GM19395 (cell line): Measurements from ENCODE around the gene TRIOBP.
"Not testable (repeated sequence)": the region's sequence is repeated elsewhere in the genome, so short reads cannot be mapped to it uniquely, and the experiment has no call there.

Source experiments
- ATAC-seq: cut with Tn5 transposase; IDR thresholded peaks from one replicate; pipeline ENCODE4 v1.9.1; 2021; ENCODE audit warnings: mild to moderate bottlenecking, moderate library complexity; ENCODE audit not compliant: unreplicated experiment

TRIOBP gene

DNA sequence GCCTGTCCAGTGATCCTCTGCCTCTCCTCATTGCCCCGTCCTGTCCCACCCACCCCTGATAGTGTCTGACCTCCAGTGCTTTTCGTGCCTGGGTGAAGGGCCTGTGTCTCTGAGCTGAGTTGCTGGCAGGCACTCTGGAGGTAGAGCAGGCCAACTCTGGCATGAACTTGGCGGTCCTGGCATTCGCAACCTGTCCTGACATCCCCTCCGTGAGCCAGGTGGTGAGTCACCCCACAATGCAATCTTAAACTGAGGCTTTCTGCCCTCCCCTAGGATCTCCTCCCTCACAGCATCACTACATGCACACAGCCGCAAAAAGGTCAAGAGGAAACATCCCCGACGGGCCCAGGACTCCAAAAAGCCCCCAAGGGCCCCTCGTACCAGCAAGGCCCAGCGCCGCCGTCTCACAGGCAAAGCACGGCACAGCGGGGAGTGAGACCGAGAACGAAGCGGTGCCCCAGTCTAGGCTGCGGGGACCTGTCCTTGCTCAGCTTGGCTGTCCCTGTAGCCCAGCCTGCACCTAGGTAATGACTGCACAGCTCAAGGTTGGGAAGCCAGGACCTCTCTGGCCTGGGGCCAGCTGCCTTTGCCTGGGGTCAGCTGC, 5.8 kb upstream of the TRIOBP start:
- no peak for ATAC-seq

DNA sequence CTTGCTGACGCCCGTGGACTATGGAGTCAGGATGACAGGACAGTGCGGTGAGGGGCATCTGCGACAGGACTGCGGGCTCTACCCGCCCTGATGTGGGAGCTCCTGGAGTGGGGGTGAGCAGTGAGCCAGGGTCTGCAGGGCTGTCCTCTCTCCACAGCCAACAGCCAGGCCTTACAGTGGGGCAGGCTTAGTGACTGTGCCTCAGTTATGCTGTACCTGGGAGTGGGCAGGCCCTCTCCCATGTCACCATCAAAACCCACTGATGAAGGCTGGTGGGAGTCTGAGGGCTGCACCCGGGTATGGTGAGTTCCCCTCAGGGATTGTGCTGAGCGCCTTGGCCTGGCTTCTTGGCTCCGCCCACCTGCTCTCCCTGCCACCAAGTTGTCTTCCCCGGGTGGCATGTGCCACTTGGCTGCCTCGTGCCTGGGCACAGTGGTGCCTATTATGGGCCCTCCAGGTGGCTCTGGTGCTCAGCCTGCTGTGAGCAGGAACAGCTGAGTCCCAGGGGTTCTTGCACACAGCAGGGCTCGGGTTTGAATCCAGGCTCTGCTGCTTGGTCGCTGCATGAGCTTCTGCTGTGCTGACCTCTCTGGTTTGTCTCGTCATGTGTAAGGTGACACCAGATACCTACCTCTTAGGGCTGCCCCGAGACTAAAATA, 4.1 kb upstream of the TRIOBP start:
- ATAC-seq, result no peak

DNA sequence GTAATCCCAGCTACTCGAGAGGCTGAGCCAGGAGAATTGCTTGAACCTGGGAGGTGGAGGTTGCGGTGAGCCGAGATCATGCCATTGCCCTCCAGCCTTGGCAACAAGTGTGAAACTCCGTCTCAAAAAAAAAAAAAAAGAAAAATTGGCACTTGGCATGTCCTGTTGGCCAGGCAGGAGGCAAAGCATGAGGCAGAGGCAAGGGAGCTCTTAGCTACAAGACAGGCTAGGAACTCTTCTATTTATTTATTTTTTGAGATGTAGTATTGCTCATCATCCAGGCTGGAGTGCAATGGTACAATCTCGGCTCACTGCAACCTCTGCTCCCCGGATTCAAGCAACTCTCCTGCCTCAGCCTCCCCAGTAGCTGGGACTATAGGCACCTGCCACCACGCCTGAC, 2.7 kb upstream of the TRIOBP start:
- not testable (repeated sequence) for ATAC-seq

DNA sequence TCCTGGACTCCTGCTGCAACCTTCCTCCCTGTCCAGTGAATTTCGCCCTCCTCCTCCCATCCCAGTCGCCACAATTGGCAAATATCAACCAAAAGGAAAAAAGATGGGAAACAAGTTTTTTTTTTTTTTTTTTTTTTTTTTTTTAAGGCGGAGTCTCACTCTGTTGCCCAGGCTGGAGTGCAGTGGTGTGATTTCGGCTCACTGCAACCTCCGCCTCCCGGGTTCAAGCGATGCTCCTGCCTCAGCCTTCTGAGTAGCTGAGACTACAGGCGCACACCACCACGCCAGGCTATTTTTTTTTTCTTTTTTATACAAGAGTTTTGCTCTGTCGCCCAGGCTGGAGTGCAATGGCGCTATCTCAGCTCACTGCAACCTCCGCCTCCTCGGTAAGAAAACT, 590 bp upstream of the TRIOBP start:
- ATAC-seq, result not testable (repeated sequence)

DNA sequence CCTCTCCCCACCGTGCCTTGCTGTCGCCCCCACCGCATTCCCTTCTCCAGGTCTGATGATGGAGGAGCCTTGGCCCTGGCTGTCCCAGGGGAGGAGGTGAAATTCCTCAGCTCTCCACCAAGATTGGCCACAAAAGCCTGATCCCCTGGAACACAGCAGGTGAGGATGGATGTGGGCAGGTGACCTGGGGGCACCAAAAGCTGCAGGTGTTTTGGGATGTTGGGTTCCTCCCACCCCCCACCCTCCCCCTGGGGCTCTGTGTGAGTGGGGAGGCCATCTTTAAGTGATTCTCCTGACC, 639 bp downstream of the TRIOBP start:
- no peak for ATAC-seq

DNA sequence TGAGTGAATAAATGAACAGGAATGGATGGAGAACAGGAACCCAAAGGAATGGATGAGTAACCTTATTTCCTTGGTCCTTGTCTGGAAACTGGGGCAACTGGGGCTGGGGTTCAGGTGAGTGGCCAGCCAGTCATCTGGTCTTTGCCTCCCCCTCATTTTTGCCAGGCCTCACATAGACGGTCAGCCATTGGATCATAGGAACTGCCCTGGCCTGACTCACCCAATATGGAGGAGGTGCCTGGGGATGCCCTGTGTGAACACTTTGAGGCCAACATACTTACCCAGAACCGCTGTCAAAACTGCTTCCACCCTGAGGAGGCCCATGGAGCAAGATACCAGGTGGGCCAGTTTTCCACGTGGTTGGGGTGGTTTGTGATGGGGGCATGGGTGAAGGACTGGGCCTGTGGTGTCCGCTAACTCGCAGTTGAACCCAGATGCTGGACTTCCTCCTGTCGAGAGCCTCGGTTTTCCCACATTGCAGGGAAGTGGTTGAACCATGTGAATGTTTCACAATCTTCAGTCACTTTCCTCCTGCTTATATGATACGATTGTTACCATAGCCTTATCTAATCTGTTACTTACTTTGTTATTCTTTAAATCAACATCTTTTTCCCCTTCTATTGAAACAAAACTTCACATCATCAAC, 4.4 kb downstream of the TRIOBP start:
- ATAC-seq, result no peak

DNA sequence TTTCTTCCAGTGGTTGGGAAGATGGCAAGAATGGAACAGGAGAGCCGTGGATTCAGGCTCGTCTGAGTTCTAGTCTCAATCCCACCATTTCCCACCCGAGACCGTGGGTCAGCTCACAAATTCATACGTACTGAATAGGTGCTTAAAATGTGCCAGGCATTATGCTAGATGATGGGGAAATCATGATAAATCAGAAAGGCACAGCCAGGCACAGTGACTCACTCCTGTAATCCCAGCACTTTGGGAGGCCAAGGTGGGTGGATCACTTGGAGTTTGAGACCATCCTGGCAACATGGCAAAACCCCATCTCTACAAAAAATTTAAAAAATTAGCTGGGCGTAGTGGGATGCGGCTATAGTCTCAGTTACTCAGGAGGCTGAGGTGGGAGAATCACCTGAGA, 7.1 kb downstream of the TRIOBP start:
- ATAC-seq, result no peak

DNA sequence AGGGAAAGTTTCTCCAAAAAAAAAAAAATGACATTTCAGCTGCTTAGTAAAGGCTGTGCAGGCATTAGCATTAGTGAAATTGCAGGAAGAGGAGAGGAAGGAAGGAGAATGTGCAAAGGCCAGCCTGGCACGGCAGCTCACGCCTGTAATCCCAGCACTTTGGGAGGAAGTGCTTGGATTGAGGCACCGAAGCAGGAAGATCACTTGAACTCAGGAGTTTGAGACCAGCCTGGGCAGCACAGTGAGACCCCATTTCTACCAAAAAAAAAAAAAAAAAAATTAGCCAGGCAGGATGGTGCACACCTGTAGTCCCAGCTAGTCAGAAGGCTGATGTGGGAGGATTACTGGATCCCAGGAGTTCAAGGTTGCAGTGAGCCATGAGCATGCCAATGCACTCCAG, 7.8 kb downstream of the TRIOBP start:
- ATAC-seq, result no peak

DNA sequence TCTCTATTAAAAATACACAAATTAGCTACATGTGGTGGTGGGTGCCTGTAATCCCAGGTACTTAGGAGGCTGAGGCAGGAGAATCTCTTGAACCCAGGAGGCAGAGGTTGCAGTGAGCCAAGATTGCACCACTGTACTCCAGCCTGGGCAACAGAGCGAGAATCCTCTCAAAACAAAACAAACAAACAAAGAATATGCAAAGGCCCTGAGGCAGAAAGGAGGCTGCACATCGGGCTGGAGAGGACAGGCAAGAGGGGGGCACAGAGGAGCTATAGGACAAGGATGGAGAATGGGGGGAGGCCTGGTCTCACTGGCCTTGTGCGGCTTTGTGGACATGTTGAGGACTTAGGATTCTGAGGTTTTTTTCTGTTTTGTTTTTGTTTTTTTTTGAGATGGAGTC, 8.4 kb downstream of the TRIOBP start:
- no peak for ATAC-seq

DNA sequence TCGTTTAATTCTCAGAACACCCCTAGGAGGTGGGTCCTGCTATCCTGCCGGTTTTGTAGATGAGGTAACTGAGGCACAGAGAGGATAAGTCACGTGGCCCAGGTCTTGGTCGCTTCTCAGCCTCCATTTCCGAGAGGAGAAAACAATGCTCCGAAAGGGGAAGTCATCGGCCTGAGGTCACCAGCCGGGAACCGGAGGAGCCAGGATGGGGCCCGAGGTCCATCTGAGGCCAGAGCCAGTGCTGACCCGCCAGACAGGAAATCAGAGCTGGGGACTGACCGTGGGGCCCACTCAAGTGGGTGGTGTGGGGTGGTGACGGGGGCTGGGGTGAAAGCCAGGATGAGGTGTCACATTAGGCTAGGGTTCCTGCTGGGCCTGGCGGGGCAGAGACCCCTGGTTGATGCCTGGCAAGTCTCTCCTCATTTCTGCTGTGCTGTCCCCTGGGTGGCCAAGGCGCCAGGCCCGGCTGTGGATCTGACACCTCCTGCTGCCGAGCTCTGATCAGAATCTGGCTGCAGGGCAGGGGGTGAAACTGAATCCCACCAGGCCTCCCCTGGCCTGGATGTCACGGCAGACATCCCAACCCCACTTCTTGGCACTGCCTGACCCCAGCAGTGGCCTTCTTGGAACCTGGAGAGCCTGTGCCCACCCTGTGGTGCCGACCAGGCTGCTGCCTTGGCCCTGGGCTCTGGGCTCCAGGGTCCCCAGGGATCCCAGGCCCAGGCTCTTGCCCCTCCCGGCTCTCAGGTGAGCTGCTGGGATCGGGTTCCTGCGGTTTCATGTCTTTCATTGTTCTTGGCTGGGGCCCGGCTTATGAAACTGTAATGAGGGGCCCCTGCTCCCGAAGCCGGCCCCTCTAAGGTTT, 12.0 kb downstream of the TRIOBP start:
- ATAC-seq, result no peak

DNA sequence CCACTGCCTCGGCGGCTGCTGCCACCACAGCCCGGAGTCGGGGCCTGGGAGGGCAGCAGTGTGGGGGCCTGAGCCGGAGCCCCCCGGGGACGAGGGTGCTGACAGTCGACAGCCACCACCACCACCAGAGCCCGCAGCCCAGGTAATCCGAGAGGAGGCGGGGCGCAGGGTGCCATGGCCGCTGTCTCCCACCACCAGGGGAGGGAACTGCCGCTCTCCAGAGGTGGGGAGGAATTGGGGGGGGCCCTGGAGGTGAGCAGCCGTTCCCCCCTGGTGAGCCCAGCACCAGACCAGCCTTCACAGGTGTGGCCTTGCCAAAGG, 12.6 kb downstream of the TRIOBP start:
- no peak for ATAC-seq

DNA sequence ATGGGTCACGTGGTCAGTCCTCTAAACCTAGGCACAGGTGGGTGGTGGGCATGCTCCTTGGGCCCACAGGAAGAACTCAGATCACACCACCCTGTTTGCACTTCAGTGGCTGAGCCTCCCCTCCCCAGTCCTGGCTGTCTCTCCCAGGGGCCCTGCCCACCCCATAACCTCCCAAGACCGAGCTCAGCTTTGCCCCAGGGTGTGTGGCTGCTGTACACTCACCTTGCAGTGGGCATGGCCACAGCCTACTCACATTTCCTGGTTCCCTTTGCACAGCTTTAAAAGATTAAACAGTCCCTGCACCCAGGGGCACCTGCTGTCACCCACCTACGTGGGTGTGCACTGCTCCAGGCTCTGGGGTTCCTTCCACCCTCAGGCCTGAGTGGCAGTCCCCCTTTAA, 13.8 kb downstream of the TRIOBP start:
- no peak for ATAC-seq

DNA sequence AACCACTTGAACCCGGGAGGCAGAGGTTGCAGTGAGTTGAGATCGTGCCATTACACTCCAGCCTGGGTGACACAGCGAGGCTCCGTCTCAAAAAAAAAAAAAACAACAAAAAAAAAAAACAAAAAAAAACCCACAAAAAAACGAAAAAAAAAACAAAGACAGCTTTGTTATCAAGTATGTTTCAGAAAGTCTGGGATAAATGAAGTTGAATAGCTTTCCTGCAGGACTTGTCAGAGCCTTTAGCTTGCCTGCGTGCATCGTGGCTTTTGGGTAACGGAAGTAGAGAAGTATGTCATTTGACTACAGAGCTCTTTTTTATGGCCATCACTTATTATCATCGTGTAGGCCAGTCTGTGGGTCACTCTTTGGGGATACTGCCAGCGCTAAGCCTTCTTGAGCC, 14.6 kb downstream of the TRIOBP start:
- ATAC-seq, result no peak

DNA sequence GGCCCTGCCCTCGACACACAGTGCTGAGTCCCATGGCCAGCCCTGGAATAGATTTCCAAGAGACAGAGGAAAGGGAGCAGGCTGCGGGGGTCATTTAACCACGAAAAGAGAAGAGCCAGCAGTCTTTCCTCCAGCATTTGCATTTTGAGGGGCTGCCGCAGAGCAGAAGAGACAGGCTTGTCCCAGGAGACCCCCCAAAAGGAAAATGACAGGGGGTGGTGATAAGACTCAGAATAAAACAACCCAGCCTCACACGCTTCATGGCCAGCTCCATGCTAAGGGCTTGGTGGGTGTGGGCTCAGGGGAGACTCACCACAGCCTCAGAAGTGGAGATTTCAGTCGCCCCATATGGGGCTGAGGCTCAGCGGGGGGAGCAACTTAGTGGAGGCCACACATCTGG, 16.9 kb downstream of the TRIOBP start:
- ATAC-seq, result no peak

DNA sequence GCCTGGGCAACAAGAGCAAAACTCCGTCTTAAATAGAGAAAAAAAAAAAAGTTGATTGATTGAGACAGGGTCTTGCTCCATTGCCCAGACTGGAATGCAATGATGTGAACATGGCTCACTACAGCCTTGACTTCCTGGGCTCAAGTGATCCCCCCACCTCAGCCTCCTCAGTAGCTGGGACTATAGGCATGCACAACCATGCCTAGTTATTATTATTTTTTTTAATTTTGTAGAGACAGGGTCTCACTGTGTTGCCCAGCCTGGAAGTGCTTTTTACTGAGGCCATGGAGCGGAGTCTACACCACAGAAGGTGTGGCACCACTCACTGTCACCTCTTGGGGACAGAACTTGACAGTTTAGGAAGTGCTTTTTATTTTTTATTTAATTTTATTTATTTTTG, 17.8 kb downstream of the TRIOBP start:
- no peak for ATAC-seq

DNA sequence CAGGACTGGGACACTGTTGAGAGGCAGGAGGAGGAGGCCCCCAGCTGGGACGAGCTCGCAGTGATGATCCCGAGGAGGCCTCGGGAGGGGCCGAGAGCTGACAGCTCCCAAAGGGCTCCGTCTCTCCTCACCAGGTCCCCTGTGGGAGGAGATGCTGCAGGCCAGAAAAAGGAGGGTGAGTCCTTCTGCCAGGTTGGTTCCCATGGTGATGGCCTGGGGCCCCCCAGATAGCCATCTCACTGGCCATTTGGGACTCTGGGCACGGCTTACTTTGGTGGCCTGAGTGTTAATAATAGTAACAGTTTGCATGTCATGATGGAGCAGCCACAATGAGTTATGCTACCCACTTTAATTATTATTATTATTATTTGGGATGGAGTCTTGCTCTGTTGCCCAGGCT, 18.9 kb downstream of the TRIOBP start:
- no peak for ATAC-seq

DNA sequence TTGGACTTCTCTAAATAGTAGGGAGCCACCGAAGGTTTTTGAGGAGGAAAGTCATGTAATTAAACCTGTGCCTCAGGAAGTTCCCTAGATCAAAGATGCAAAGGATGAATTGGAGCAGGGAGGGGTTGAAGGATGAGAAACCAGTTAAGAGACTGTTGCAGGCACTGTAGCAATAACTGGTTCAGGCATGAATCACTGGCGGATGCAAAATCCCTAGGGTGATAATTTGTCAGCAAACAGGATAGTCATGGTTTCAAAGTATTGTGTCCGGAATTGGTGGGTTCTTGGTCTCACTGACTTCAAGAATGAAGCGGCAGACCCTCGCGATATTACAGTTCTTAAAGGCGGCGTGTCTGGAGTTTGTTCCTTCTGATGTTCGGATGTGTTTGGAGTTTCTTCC, 19.9 kb downstream of the TRIOBP start:
- no peak for ATAC-seq

DNA sequence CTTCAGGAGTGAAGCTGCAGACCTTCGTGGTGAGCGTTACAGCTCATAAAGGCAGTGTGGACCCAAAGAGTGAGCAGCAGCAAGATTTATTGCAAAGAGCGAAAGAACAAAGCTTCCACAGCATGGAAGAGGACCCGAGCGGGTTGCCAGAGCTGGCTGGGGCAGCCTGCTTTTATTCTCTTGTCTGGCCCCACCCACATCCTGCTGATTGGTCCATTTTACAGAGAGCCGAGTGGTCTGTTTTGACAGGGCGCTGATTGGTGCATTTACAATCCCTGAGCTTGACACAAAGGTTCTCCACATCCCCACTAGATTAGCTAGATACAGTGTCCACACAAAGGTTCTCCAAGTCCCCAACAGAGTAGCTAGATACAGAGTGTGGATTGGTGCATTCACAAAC, 20.4 kb downstream of the TRIOBP start:
- ATAC-seq, result not testable (repeated sequence)

DNA sequence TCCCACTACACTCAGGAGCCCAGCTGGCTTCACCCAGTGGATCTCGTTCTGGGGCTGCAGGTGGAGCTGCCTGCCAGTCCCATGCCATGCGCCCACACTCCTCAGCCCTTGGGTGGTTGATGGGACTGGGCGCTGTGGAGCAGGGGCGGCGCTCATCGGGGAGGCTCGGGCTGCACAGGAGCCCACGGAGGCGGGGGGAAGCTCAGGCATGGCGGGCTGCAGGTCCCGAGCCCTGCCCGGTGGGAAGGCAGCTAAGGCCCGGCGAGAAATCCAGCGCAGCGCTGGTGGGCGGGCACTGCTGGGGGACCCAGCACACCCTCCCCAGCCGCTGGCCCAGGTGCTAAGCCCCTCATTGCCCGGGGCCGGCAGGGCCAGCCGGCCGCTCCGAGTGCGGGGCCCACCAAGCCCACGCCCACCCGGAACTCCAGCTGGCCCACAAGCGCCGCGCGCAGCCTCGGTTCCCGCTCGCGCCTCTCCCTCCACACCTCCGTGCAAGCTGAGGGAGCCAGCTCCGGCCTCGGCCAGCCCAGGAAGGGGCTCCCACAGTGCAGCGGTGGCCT, 21.0 kb downstream of the TRIOBP start:
- not testable (repeated sequence) for ATAC-seq

DNA sequence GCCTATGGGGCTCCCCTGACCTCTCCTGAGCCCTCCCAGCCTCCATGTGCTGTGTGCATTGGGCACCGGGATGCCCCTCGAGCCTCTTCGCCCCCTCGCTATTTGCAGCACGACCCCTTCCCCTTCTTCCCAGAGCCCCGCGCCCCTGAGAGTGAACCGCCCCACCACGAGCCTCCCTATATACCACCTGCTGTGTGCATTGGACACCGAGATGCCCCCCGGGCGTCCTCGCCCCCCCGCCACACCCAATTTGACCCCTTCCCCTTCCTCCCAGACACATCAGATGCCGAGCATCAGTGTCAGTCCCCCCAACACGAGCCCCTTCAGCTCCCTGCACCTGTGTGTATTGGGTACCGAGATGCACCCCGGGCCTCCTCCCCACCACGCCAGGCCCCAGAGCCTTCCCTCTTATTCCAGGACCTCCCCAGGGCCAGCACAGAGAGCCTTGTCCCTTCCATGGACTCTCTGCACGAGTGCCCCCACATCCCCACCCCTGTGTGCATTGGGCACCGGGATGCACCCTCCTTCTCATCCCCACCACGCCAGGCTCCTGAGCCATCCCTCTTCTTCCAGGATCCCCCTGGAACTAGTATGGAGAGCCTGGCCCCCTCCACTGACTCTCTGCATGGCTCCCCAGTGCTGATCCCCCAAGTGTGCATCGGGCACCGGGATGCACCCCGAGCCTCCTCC, 28.8 kb downstream of the TRIOBP start:
- ATAC-seq, result no peak

DNA sequence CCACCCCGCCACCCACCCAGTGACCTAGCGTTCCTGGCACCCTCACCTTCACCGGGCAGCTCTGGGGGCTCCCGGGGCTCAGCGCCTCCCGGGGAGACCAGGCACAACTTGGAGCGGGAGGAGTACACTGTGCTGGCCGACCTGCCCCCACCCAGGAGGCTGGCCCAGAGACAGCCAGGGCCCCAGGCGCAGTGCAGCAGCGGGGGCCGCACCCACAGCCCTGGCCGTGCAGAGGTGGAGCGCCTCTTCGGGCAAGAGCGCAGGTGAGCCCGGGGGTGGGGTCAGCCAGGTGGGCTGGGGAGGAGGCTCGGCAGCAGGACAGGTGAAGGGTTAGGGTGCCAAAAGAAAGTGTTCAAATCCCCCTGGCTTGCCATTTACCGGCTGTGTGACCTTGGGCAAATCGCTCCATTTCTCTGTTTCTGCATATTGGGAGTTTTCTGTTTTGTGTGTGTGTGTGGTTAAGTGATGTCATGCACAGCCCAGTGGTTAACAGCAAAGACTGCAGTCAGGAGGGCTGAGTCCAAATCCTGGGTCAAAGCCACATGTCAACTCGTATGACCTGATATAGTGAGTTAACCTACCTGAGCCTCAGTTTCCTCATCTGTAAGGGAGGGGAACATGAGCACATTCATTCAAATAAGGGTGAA, 29.5 kb downstream of the TRIOBP start:
- ATAC-seq, result no peak
